Activated effector memory CD4-positive, alpha-beta T cell treated with Interleukin-2 at 50 U/mL for 16 hours (primary cell): Measurements from ENCODE around the gene PCDHGB5.
"Not testable (repeated sequence)": the region's sequence is repeated elsewhere in the genome, so short reads cannot be mapped to it uniquely, and the experiment has no call there.

Experiments used
- DNase-seq: peaks from one replicate; pipeline ENCODE4 v3.0.0-alpha.2; 2020

PCDHGB5 gene

DNA sequence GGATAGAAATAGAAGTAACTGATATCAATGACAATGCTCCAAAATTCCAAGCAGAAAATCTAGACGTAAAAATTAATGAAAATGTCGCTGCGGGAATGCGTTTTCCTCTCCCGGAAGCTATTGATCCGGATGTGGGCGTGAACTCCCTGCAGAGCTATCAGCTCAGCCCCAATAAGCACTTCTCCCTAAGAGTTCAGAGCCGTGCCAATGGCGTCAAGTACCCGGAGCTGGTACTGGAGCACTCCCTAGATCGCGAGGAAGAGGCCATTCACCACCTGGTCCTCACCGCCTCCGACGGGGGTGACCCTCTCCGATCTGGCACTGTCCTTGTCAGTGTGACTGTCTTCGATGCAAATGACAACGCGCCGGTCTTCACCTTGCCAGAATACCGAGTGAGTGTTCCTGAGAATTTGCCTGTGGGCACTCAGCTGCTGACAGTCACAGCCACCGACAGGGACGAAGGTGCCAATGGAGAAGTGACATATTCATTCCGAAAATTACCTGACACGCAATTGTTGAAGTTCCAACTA lies 15.9 kb downstream of the PCDHGB5 start:
- no peak for DNase-seq

GRCh38 chr5:141414548-141415274 lies 17.0 kb downstream of the PCDHGB5 start:
- not testable (repeated sequence) for DNase-seq

GRCh38 chr5:141415275-141415618 lies 17.5 kb downstream of the PCDHGB5 start:
- not testable (repeated sequence) for DNase-seq

GRCh38 chr5:141417494-141418172 lies 19.9 kb downstream of the PCDHGB5 start, which contains the start of gene PCDHGB7:
TSS of gene PCDHGB7 (plus strand) at chr5:141417677. CDS start at chr5:141417860, 183 bp downstream.
- not testable (repeated sequence) for DNase-seq

DNA sequence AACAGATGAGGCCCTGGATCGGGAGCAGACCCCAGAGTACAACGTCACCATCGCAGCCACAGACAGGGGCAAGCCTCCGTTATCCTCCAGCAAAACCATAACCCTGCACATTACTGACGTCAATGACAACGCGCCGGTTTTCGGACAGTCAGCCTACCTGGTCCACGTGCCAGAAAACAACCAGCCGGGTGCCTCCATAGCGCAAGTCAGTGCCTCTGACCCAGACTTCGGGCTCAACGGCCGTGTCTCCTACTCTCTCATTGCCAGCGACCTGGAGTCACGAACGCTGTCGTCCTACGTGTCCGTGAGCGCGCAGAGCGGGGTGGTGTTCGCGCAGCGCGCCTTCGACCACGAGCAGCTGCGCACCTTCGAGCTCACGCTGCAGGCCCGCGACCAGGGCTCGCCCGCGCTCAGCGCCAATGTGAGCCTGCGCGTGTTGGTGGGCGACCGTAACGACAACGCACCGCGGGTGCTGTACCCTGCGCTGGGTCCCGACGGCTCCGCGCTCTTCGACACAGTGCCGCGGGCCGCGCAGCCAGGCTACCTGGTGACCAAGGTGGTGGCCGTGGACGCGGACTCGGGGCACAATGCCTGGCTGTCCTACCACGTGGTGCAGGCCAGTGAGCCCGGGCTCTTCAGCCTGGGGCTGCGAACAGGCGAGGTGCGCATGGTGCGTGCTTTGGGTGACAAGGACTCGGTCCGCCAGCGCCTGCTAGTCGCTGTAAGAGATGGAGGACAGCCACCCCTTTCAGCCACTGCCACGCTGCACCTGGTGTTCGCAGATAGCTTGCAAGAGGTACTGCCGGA lies 21.5 kb downstream of the PCDHGB5 start:
- no peak for DNase-seq

DNA sequence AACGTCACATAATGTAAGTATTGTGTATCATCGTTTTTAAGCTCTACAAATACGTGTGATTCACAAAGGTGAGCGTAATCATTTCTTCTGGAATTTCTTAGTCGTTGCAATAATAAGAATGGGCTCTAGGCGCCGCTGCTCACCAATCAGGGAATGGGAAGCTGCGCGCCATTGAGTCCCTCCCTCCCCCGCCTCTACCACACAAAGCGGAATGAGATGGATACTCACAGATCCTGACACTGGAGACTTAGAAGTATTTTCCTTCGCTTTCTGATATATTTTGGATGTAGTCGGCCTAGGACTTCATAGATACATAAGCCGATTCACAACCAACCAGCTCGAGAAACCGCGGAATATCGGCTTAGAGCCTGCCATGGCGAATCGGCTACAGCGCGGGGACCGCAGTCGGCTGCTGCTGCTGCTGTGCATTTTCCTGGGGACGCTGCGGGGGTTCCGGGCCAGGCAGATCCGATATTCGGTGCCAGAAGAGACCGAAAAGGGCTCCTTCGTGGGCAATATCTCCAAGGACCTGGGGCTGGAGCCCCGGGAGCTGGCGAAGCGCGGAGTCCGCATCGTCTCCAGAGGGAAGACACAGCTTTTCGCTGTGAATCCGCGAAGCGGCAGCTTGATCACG lies 23.2 kb downstream of the PCDHGB5 start, which contains the start of gene PCDHGA11:
PCDHGA11 (plus strand) TSS at position 197 of the 634 bp plus-strand sequence; CDS start at position 374, 177 bp downstream.
- DNase-seq, result no peak

DNA sequence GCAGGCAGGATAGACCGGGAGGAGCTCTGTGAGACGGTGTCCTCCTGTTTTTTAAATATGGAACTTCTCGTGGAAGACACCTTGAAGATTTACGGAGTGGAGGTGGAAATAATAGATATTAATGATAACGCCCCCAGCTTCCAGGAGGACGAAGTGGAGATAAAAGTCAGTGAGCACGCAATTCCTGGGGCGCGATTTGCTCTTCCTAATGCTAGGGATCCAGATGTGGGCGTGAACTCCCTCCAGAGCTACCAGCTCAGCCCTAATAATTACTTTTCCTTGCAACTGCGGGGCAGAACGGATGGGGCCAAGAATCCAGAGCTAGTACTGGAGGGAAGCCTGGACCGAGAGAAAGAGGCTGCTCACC lies 23.7 kb downstream of the PCDHGB5 start:
- no peak for DNase-seq

DNA sequence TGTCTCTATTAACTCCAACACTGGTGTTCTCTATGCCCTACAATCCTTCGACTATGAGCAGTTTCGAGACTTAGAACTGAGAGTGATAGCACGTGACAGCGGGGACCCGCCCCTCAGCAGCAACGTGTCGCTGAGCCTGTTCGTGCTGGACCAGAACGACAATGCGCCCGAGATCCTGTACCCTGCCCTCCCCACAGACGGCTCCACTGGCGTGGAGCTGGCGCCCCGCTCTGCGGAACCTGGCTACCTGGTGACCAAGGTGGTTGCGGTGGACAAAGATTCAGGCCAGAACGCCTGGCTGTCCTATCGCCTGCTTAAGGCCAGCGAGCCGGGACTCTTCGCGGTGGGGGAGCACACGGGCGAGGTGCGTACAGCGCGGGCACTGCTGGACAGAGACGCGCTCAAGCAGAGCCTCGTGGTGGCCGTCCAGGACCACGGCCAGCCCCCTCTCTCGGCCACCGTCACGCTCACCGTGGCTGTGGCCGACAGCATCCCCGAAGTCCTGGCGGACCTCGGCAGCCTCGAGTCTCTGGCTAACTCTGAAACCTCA lies 25.1 kb downstream of the PCDHGB5 start:
- DNase-seq, result no peak

GRCh38 chr5:141427783-141428426 lies 30.2 kb downstream of the PCDHGB5 start:
- no peak for DNase-seq

DNA sequence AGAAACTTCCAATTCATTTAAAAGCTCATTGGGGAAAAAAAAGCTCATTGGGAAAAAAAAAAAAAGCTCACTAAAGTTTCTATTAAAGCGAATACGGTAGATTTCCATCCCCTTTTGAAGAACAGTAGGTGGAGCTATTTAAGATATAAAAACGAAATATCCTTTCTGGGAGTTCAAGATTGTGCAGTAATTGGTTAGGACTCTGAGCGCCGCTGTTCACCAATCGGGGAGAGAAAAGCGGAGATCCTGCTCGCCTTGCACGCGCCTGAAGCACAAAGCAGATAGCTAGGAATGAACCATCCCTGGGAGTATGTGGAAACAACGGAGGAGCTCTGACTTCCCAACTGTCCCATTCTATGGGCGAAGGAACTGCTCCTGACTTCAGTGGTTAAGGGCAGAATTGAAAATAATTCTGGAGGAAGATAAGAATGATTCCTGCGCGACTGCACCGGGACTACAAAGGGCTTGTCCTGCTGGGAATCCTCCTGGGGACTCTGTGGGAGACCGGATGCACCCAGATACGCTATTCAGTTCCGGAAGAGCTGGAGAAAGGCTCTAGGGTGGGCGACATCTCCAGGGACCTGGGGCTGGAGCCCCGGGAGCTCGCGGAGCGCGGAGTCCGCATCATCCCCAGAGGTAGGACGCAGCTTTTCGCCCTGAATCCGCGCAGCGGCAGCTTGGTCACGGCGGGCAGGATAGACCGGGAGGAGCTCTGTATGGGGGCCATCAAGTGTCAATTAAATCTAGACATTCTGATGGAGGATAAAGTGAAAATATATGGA lies 32.8 kb downstream of the PCDHGB5 start, which contains the start of gene PCDHGA12:
PCDHGA12 (plus strand) TSS at position 176 of the 782 bp plus-strand sequence; CDS start at position 429, 253 bp downstream.
- DNase-seq, result no peak

DNA sequence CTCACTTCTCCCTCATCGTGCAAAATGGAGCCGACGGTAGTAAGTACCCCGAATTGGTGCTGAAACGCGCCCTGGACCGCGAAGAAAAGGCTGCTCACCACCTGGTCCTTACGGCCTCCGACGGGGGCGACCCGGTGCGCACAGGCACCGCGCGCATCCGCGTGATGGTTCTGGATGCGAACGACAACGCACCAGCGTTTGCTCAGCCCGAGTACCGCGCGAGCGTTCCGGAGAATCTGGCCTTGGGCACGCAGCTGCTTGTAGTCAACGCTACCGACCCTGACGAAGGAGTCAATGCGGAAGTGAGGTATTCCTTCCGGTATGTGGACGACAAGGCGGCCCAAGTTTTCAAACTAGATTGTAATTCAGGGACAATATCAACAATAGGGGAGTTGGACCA lies 33.5 kb downstream of the PCDHGB5 start:
- DNase-seq, result no peak

DNA sequence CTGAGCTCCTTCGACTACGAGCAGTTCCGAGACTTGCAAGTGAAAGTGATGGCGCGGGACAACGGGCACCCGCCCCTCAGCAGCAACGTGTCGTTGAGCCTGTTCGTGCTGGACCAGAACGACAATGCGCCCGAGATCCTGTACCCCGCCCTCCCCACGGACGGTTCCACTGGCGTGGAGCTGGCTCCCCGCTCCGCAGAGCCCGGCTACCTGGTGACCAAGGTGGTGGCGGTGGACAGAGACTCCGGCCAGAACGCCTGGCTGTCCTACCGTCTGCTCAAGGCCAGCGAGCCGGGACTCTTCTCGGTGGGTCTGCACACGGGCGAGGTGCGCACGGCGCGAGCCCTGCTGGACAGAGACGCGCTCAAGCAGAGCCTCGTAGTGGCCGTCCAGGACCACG lies 34.6 kb downstream of the PCDHGB5 start:
- not testable (repeated sequence) for DNase-seq

DNA sequence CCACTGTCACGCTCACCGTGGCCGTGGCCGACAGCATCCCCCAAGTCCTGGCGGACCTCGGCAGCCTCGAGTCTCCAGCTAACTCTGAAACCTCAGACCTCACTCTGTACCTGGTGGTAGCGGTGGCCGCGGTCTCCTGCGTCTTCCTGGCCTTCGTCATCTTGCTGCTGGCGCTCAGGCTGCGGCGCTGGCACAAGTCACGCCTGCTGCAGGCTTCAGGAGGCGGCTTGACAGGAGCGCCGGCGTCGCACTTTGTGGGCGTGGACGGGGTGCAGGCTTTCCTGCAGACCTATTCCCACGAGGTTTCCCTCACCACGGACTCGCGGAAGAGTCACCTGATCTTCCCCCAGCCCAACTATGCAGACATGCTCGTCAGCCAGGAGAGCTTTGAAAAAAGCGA lies 35.0 kb downstream of the PCDHGB5 start:
- not testable (repeated sequence) for DNase-seq

- no peak for DNase-seq
These were observed 36.3 kb downstream of the PCDHGB5 start for GRCh38 chr5:141434006-141434405.

DNA sequence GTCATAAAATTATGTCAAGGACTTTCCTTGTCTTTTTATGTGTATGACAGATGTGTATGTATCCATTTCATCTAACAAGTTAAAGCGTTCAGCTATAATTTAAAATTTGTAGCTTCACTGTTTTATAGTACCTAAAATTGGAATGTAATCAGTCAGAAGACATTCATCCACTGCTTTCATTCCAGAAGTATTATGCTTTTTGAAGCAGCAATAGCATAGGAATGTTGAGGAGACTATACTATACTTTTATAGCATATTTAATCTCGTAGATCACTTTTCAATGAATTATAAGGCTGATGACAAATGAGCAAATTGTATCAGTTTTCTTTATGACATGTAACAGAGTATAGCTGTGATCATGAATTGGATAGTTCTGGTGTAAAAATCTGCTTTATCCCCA lies 39.5 kb downstream of the PCDHGB5 start:
- DNase-seq, result no peak

GRCh38 chr5:141439411-141440141 lies 41.8 kb downstream of the PCDHGB5 start:
- no peak for DNase-seq

DNA sequence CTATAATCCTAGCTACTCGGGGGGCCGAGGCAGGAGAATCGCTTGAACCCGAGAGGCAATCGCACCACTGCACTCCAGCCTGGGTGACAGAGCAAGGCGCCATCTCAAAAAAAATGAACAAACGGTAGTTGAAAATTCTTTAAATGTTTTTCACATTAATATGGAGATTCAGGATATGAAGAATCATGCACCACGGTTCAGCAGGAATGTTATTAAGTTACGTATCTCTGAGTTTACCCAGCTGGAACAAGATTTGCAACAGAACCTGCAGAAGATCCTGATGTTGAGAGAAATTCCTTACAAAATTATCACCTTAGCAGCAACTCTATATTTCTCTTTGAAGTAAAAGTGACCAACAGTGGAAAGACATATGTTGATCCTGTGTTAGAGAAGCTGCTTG lies 42.6 kb downstream of the PCDHGB5 start:
- no peak for DNase-seq

DNA sequence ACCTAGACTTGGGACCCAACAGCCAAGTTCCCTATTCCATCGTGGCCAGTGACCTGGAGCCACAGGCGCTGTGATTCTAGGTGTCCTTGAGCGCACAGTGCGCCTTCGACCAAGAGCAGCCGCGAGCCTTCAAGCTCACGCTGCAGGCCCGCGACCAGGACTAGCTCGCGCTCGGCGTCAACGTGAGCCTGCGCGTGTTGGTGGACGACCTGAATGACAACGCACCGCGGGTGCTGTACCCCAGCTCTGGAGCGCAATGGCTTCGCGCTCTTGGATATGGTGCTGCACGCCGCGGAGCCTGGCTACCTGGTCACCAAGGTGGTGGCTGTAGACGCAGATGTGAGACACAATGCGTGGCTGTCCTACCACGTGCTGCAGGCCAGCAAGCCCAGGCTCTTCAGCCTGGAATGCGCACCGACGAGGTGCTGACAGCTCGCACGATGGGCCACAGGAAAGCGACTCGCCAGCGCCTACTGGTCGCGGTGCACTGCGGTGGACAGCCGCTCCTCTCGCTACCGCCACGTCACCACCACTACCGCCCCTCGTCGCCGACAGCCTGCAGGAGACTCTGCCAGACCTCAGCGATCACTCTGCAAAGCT lies 43.9 kb downstream of the PCDHGB5 start:
- no peak for DNase-seq
